OCI-LY7 (cell line): ENCODE results near the gene KDM6A.

ENCODE experiments used
- CTCF ChIP-seq: fragments of 200-600 bp; sonication (generic); conservative IDR thresholded peaks from 2 replicates; pipeline ENCODE4 v1.5.1; 2014; ENCODE audit warnings: mild to moderate bottlenecking, antibody characterized with exemption, low read length, moderate library complexity, mixed read lengths
- EZH2phosphoT487 ChIP-seq: fragments of 200-600 bp; sonication (generic); IDR thresholded peaks from 2 replicates; pipeline ENCODE4 v1.6.1; 2018; ENCODE audit warnings: low read depth, borderline replicate concordance, mild to moderate bottlenecking, mixed run types, antibody characterized with exemption, low read length, moderate library complexity, mixed read lengths

DNA sequence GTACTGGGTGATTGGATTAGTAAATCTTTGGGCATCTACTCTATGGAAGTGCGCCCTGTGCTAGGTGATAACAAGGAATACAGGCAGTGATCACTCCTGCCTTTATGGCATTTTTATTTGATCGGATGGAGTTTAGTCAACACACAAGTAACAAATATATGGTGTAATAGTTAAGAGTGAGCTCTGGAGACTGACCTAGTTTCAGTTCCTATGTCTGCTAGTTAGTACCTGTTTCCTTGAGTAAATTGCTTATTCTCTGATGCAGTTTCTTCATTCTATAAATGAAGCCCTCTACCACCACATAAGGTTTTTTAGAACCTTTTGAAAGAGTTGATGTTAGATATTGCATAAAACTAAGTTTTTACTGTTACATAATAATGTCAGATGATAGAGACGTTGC, 134.6 kb downstream of the KDM6A start:
- no peak for TF ChIP-seq CTCF
- no peak for TF ChIP-seq EZH2phosphoT487
